Heart right ventricle (tissue), 16 donors: ENCODE data around the gene FAM53A. TPM values are rescaled to one million over a fixed set of nuclear protein-coding genes. Genes with fewer than 3 reads are reported as not detected.
"Not testable (repeated sequence)": the region's sequence is repeated elsewhere in the genome, so short reads cannot be mapped to it uniquely, and the experiment has no call there.

ENCODE experiments used
- ATAC-seq, 8 donors: fragments of 200-7000 bp; cut with Tn5 transposase; one replicate each; pipeline ENCODE4 v1.9.1; 2020; ENCODE audit warnings: mild to moderate bottlenecking in 8 of 8, moderate library complexity in 8 of 8, moderate number of reproducible peaks in 1 of 8
- DNase-seq, 2 donors: peaks; one replicate each; pipeline ENCODE4 v3.0.0-alpha.2; 2020
- H3K27ac ChIP-seq, 10 donors: fragments of 200-600 bp; sonication (generic) in 2 of 10; one replicate each; pipeline versions ENCODE4 v1.5.0 to v1.8.0; 2020 to 2022; ENCODE audit warnings: mild to moderate bottlenecking in 3 of 10
- H3K27me3 ChIP-seq, 7 donors: fragments of 200-600 bp; one replicate each; pipeline ENCODE4 v1.8.0; 2021 to 2022; ENCODE audit warnings: mild to moderate bottlenecking in 2 of 7
- H3K36me3 ChIP-seq, 9 donors: fragments of 200-600 bp; sonication (generic) in 1 of 9; one replicate each; pipeline versions ENCODE4 v1.5.0 to v1.8.0; 2020 to 2022; ENCODE audit warnings: mild to moderate bottlenecking in 2 of 9
- H3K4me1 ChIP-seq, 9 donors: fragments of 200-600 bp; sonication (generic) in 1 of 9; one replicate each; pipeline versions ENCODE4 v1.5.0 to v1.8.0; 2020 to 2022; ENCODE audit warnings: mild to moderate bottlenecking in 4 of 9
- H3K4me3 ChIP-seq, 10 donors: fragments of 200-600 bp; sonication (generic) in 2 of 10; one replicate each; pipeline versions ENCODE4 v1.5.0 to v1.8.0; 2020 to 2022; ENCODE audit warnings: mild to moderate bottlenecking in 7 of 10, moderate library complexity in 2 of 10
- H3K9me3 ChIP-seq, 11 donors: fragments of 200-600 bp in 10 of 11; sonication (generic) in 2 of 11; one replicate each; pipeline versions ENCODE4 v1.5.0 to v1.8.0; 2013 to 2022; ENCODE audit warnings: mild to moderate bottlenecking in 2 of 11, control low read depth in 1 of 11, moderate library complexity in 1 of 11
- WGBS, 2 donors: extraction: QIAGEN DNeasy Blood & Tissue Kit; methylation state at CpG; one replicate each; pipeline ENCODE4 v1.1.7; 2013; ENCODE audit warnings: inconsistent platforms in 1 of 2; 5-methylcytosine and 5-hydroxymethylcytosine counted together
- intact Hi-C, 10 donors: fragments of 100-400 bp; cut with DNase I; formaldehyde crosslinking; loops; one replicate each; pipeline versions ENCODE4 v1.11.1 to v1.14.2; 2022
- polyA plus RNA-seq, 2 donors: library from polyadenylated mRNA; stranded (reverse); fragments of 200-250 nt; gene quantifications; one replicate each; pipeline ENCODE4 v1.2.3, GENCODE V29; 2013
- total RNA-seq, 10 donors: library from RNA; stranded (reverse); fragmentation: NEBNext Ultra II Directional in 3 of 10; extraction: Animal tissue kit (Norgen Biotek cat#: 25700) in 3 of 10; gene quantifications; one replicate each; pipeline versions ENCODE4 v1.2.1 to v1.2.4, GENCODE V29; 2021 to 2023
- TF ChIP-seq, protein P1 (sequence below), 9 donors: fragments of 200-600 bp; sonication (generic) in 2 of 9; IDR thresholded peaks; one replicate each; pipeline versions ENCODE4 v1.5.0 to v1.8.0; 2021 to 2022; ENCODE audit warnings: antibody characterized with exemption in 9 of 9, mild to moderate bottlenecking in 5 of 9, moderate library complexity in 1 of 9
- donor health status: Arrhythmogenic right ventricular cardiomyopathy.
- donor health status: ischemic (EF 13 %, LVEDD 7.1; RV severe dilation, severe dysfunction).
- donor health status: healthy with polysubstance abuse.
- donor health status: DM: no; HTN: yes; CAD: no.
- donor health status: DM: no; HTN: no; CAD: no.
- donor health status: ischemic (EF 25% LVEDD 6.9; RV normal size, moderate dysfunction).
- donor health status: ischemic (EF 25% LVEDD 5.7; RV mildly dilated, moderate dysfunction).
- donor health status: healthy.
- donor health status: DM: yes; HTN: yes; CAD: no.
- donor health status: Ischemic cardiomyopathy.
- donor health status: ischemic (EF 35%, LVEDD 5.7; RV mildly dilated, moderate dysfunction).
- donor health status: nonischemic (EF 11% LVEDD 7.7; RV severe dilation, severe dysfunction).
- donor health status: DM: yes; HTN: yes; CAD: no.
- donor health status: PGD.
- donor health status: ischemic (EF 29% LVEDD 5.4; RV normal size, mild dysfunction).
- donor health status: nonischemic (EF 23%, LVEDD 6.1; RV moderate dilation, normal function).

Gene FAM53A
- total and polyA plus RNA-seq, 12 donors, result 0.24 to 1.5 (median 0.74) TPM

DNA sequence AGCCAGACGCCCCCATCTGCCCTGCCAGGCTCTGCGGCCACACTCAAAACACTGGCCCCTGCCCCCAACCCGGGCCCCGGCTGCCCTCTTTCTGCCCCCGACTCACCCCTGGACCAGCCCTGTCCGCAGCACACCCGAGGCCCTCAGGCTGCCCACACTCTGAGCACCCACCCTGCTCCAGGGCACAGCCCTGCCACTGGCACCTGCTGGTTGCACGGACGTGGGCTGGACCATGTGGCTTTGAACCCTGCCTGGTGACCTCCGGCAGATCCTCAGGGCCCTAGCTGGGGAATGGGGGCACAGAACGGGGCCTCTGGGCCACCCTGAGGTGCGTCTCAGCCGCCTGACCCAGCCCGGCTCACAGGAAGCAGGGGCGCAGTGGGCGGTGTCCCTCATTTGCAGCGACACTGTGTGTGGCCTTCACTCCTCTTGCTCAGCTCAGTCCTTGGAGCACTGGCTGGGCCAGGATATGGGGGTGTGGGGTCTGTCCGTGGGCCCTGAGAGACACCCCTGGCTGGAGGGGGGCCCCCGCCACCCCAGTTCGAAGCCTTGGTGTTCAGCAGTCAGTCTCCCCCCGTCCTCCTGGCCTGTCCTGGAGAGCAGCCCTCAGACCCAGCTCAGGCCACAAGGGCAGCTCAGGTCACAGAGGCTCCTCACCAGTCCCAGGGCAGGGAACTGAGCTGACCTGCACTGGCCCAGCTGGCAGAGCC, 73.2 kb downstream of the FAM53A start:
- no peak overlapping the region for H3K4me3 ChIP-seq
- DNase-seq, result peak in 1 of 2 donors; percentile 3
- TF ChIP-seq, protein P1, sequence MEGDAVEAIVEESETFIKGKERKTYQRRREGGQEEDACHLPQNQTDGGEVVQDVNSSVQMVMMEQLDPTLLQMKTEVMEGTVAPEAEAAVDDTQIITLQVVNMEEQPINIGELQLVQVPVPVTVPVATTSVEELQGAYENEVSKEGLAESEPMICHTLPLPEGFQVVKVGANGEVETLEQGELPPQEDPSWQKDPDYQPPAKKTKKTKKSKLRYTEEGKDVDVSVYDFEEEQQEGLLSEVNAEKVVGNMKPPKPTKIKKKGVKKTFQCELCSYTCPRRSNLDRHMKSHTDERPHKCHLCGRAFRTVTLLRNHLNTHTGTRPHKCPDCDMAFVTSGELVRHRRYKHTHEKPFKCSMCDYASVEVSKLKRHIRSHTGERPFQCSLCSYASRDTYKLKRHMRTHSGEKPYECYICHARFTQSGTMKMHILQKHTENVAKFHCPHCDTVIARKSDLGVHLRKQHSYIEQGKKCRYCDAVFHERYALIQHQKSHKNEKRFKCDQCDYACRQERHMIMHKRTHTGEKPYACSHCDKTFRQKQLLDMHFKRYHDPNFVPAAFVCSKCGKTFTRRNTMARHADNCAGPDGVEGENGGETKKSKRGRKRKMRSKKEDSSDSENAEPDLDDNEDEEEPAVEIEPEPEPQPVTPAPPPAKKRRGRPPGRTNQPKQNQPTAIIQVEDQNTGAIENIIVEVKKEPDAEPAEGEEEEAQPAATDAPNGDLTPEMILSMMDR (IDR thresholded peaks at IDR 0.05), result no peak
- intact Hi-C loops, result no loop called here
- H3K27ac ChIP-seq, result no peak overlapping the region
- ATAC-seq, result peak in 1 of 8 donors; percentile 18
- H3K36me3 ChIP-seq, result no peaks in the 10 kb centered on the region
- H3K4me1 ChIP-seq, result no peaks in the 10 kb centered on the region
- WGBS, 2 donors, result 78 to 79% methylated on average over 20 to 21 of the region's 21 CpGs
- H3K27me3 ChIP-seq, result peaks cover 0 to 15% (median 0%) of the 10 kb centered on the region in 7 donors
- no peaks in the 10 kb centered on the region for H3K9me3 ChIP-seq

DNA sequence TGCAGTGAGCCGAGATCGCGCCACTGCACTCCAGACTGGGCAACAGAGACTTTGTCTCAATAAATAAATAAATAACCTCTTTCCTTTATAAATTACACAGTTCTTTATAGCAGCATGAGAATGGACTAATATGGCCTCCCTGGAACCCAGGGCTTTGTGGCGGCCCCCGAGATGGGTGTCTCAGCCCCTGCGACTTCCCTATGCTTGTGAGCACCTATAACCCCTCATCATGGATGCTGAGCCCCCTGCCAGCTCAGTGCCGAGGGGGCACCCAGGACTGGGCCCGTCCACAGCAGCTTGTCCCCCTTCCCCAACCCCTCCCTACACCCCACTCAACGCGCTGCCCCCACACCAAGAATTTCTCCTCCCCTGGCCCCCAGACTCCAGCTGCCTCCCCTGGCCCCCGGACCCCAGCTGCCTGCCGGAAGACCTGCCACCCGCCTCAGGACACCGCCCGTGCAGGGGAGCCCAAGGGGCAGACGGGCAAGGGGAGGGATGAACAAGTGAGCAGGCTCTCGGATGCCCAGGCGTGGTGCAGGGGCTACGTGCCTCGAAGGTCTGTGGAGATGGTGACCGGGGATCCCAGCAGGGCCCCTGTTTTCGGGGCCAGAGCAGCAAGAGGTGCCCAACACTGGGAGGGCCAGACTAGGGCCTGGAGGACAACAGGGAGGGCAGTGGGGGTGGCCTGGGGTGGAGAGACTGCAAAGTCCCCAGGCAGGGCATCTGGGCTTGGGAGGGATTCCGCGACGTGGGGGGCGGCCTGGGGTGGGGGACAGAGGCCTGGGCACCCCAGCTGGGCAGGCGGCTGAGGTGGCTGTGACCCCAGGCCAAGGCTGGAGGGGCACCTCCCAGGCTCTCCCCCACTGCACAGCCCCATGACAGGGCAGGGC, 74.0 kb downstream of the FAM53A start:
- no peaks in the 10 kb centered on the region for H3K36me3 ChIP-seq
- ATAC-seq (peak in 1 of 8 donors; percentile 44), DNase-seq (peak in 1 of 2 donors; percentile 6)
- H3K27ac ChIP-seq, result no peak overlapping the region
- peaks cover 0 to 19% (median 8%) of the 10 kb centered on the region in 7 donors for H3K27me3 ChIP-seq
- no peaks in the 10 kb centered on the region for H3K9me3 ChIP-seq
- intact Hi-C loops, result no loop called here
- H3K4me1 ChIP-seq, result no peaks in the 10 kb centered on the region
- WGBS, 2 donors, result 92 to 94% methylated on average over 27 of the region's 27 CpGs
- TF ChIP-seq, protein P1 (IDR thresholded peaks at IDR 0.05), result no peak
- no peak overlapping the region for H3K4me3 ChIP-seq

GRCh38 chr4:1608821-1609500, 75.2 kb downstream of the FAM53A start:
- ATAC-seq (no peak), DNase-seq (peak in 1 of 2 donors; percentile 5)
- WGBS, 2 donors, result 76 to 80% methylated on average over 17 of the region's 17 CpGs
- intact Hi-C loops, result no loop called here
- no peaks in the 10 kb centered on the region for H3K9me3 ChIP-seq
- H3K4me1 ChIP-seq, result no peaks in the 10 kb centered on the region
- H3K36me3 ChIP-seq, result no peaks in the 10 kb centered on the region
- H3K4me3 ChIP-seq, result no peak overlapping the region
- H3K27me3 ChIP-seq, result peaks cover 0 to 30% (median 18%) of the 10 kb centered on the region in 7 donors
- TF ChIP-seq, protein P1 (IDR thresholded peaks at IDR 0.05), result no peak
- no peak overlapping the region for H3K27ac ChIP-seq

DNA sequence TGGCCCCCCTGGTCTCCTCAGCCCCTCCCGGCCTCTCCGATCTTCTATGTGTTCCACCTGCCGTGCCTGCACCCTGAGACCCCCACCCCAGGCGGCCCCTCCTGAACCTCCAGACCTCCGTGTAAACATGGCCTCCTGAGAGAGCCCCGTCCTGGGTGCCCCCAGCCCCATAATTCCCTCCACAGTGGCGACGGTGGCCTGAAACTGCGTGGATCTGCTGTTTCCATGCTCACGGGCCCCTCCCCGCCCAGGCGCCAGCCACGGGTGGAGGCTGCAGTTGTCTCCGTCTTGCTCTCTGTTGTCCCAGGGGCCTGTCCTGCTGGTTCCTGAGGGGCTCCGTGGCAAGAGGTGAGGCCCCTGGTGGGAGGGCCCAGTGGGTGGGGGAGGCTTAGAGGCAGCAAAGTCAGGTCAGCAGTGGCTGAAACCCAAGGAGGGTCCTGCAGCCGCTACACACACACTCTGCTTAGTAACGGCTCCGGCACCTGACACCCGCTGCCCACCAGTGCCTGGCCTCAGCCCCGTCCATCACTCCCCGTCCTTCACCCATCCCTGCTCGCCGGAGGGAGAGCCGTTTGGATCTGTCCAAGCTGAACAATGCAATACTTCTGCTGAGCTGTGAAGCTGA, 75.8 kb downstream of the FAM53A start:
- no peak overlapping the region for H3K27ac ChIP-seq
- no peak overlapping the region for H3K4me3 ChIP-seq
- intact Hi-C loops, result no loop called here
- ATAC-seq (no peak), DNase-seq (peak in 1 of 2 donors; percentile 4)
- TF ChIP-seq, protein P1 (IDR thresholded peaks at IDR 0.05), result no peak
- no peaks in the 10 kb centered on the region for H3K36me3 ChIP-seq
- no peaks in the 10 kb centered on the region for H3K4me1 ChIP-seq
- 76 to 80% methylated on average over 24 of the region's 24 CpGs for WGBS, 2 donors
- H3K27me3 ChIP-seq, result peaks cover 0 to 37% (median 25%) of the 10 kb centered on the region in 7 donors
- no peaks in the 10 kb centered on the region for H3K9me3 ChIP-seq

DNA sequence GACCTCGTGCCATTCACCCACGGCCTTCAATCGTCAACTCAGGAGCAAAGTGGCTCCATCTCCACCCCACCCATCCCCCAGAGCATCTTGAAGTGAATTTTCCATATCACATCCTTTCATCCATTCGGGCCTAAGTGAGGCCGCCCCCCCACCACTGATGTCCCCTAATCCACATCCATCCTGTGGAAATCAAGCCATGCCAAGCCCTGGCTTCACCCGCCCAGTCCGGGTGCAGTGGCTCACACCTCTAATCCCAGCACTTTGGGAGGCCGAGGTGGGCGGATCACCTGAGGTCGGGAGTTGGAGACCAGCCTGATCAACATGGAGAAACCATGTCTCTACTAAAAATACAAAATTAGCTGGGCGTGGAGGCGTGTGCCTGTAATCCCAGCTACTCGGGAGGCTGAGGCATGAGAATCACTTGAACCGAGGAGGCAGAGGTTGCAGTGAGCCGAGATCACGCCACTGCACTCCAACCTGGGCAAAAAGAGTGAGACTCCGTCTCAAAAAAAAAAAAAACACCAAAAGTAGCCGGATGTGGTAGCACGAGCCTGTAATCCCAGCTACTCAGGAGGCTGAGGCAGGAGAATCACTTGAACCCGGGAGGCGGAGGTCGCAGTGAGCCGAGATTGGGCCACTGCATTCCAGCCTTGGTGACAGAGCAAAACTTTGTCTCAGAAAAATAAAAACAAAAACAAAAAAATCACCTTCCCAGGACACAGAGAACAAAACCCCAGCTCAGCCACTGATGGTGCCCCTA, 76.5 kb downstream of the FAM53A start:
- DNase-seq, result peak in 1 of 2 donors; percentile 1
- 91% methylated on average over 23 of the region's 23 CpGs for WGBS, 2 donors
- ATAC-seq, result not testable (repeated sequence)

More for the DNA sequence above, 76.5 kb downstream of the FAM53A start:
- H3K4me1 ChIP-seq, H3K9me3 ChIP-seq, intact Hi-C loops, H3K4me3 ChIP-seq, H3K36me3 ChIP-seq, H3K27ac ChIP-seq: not testable (repeated sequence)
- peaks cover 0 to 44% (median 32%) of the 10 kb centered on the region in 7 donors for H3K27me3 ChIP-seq
